HFFc6 (cell line): ENCODE results near the gene KRT6B. TPM values are rescaled to one million over a fixed set of nuclear protein-coding genes. Genes with fewer than 3 reads are reported as not detected.

ENCODE experiments used
- DNase-seq: peaks from one replicate; pipeline ENCODE4 v3.0.0-alpha.2; 2018
- H3K27ac Mint-ChIP-seq: 2 replicates; pipeline ENCODE4 v1.8.0; 2020; ENCODE audit warnings: mild to moderate bottlenecking, mixed read lengths
- H3K27me3 Mint-ChIP-seq: 2 replicates; pipeline ENCODE4 v1.8.0; 2021; ENCODE audit warnings: mild to moderate bottlenecking, moderate library complexity, mixed read lengths; ENCODE audit not compliant: insufficient read depth
- H3K36me3 Mint-ChIP-seq: 2 replicates; pipeline ENCODE4 v1.8.0; 2021; ENCODE audit warnings: low read depth, mixed read lengths
- H3K4me1 Mint-ChIP-seq: 2 replicates; pipeline ENCODE4 v1.8.0; 2020; ENCODE audit warnings: low read depth, mixed read lengths
- H3K4me3 Mint-ChIP-seq: 2 replicates; pipeline ENCODE4 v1.8.0; 2020; ENCODE audit warnings: mild to moderate bottlenecking, moderate library complexity, mixed read lengths
- H3K9me3 Mint-ChIP-seq: 2 replicates; pipeline ENCODE4 v1.8.0; 2020; ENCODE audit warnings: mild to moderate bottlenecking, mixed read lengths
- CTCF ChIP-seq: fragments of 200-600 bp; sonication (generic); IDR thresholded peaks from 2 replicates; pipeline ENCODE4 v1.5.0; 2021; ENCODE audit warnings: antibody characterized with exemption, mild to moderate bottlenecking
- total RNA-seq, 6 experiments: library from RNA; stranded (reverse); fragmentation: NEBNext Ultra II Directional; extraction: Animal tissue kit (Norgen Biotek cat#: 25700); gene quantifications; 2 replicates in 1 of 6; 3 replicates in 5 of 6; pipeline ENCODE4 v1.2.3, GENCODE V29; 2021

The KRT6B gene
- total RNA-seq, 6 experiments from 2014 or later: not detected

DNA sequence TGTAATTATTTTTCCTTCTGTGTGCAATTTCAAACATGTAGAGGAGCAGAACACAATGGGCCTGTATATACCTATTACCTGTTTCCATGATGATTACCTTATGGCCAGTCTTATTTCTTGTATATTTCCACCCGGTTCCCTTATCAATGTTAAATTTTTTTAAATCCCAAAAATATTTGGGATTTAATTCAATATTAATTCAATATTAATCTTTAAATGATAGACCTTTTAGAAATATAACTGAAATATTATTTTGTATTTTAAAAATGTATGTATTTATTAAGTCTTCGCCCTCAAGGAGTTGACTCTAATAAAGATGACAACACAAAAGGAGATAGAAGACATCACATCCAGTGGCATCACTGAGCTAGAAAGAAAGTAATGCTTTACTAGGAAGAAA is 22.3 kb upstream of the KRT6B start:
- H3K4me3 Mint-ChIP-seq: no peak overlapping the region

DNA sequence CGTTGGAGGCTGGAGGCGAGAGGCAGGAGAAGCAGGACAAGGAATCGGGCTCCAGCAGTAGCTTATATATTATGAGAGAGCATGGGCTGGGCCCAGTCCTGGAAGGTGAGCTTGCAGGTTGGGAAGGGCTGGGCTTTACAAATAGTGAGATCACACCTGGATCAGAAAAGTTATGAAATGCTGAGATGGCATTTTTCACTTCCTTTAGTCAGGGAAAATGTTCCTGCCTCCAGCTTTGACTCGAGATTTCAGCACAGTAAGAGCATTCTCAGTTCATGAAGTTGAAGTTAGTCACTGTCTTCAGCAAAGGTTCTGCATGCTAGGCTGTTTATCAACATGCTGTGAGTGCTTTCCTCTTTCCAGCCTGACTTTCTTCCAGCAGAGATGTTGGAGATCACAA is 21.8 kb upstream of the KRT6B start, which contains the start of gene KRT6C:
KRT6C (minus strand) TSS at position 38 of the 400 bp plus-strand sequence. CDS start 68 bp downstream, outside the sequence.
- no peak for DNase-seq
- Mint-ChIP-seq H3K4me1 (no peaks in the 10 kb centered on the region), H3K36me3 (no peaks in the 10 kb centered on the region), H3K27ac (no peak within 1 kb of the TSS), H3K27me3 (peaks cover 27% of the 10 kb centered on the region), H3K9me3 (no peaks in the 10 kb centered on the region), H3K4me3 (no peak within 1 kb of the TSS)
- TF ChIP-seq CTCF: no peak

More for the DNA sequence above, 22.3 kb upstream of the KRT6B start:
- Mint-ChIP-seq H3K27ac (no peak overlapping the region), H3K27me3 (peaks cover 29% of the 10 kb centered on the region), H3K4me1 (no peaks in the 10 kb centered on the region), H3K9me3 (no peaks in the 10 kb centered on the region), H3K36me3 (no peaks in the 10 kb centered on the region)
- no peak for DNase-seq
- no peak for TF ChIP-seq CTCF

GRCh38 chr12:52469853-52470252 is 17.9 kb upstream of the KRT6B start:
- H3K4me3 Mint-ChIP-seq: no peak overlapping the region
- no peak for TF ChIP-seq CTCF
- H3K36me3 Mint-ChIP-seq: no peaks in the 10 kb centered on the region
- H3K4me1 Mint-ChIP-seq: no peaks in the 10 kb centered on the region
- no peak overlapping the region for H3K27ac Mint-ChIP-seq
- H3K9me3 Mint-ChIP-seq: no peaks in the 10 kb centered on the region
- peaks cover 45% of the 10 kb centered on the region for H3K27me3 Mint-ChIP-seq
- DNase-seq: no peak

GRCh38 chr12:52464897-52465296 is 13.0 kb upstream of the KRT6B start:
- Mint-ChIP-seq H3K4me1 (no peaks in the 10 kb centered on the region), H3K9me3 (no peaks in the 10 kb centered on the region), H3K27ac (no peak overlapping the region), H3K4me3 (no peak overlapping the region), H3K36me3 (no peaks in the 10 kb centered on the region), H3K27me3 (peaks cover 33% of the 10 kb centered on the region)
- DNase-seq: no peak
- no peak for TF ChIP-seq CTCF

GRCh38 chr12:52461693-52462092 is 9.7 kb upstream of the KRT6B start:
- H3K27ac Mint-ChIP-seq: no peak overlapping the region
- no peaks in the 10 kb centered on the region for H3K4me1 Mint-ChIP-seq
- H3K4me3 Mint-ChIP-seq: no peak overlapping the region
- TF ChIP-seq CTCF: no peak
- no peaks in the 10 kb centered on the region for H3K9me3 Mint-ChIP-seq
- H3K27me3 Mint-ChIP-seq: peaks cover 27% of the 10 kb centered on the region
- no peaks in the 10 kb centered on the region for H3K36me3 Mint-ChIP-seq
- no peak for DNase-seq

DNA sequence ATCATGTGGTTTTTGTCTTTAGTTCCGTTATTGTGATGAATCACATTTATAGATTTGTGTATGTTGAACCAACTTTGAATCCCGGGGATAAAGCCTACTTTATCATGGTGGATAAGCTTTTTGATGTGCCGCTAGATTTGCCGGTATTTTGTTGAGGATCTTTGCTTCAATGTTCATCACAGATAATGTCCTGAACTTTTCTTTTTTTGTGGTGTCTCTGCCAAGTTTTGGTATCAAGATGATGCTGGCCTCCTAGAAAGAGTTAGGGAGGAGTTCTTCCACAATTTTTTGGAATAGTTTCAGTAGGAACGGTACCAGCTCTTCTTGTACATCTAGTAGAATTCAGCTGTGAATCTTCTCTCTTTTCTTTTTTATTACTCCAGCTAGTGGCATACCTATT is 6.9 kb upstream of the KRT6B start:
- Mint-ChIP-seq H3K27me3 (peaks cover 35% of the 10 kb centered on the region), H3K4me3 (no peak overlapping the region), H3K4me1 (no peaks in the 10 kb centered on the region), H3K27ac (no peak overlapping the region), H3K36me3 (no peaks in the 10 kb centered on the region), H3K9me3 (no peaks in the 10 kb centered on the region)
- no peak for TF ChIP-seq CTCF
- DNase-seq: no peak
